Transverse colon (tissue), 4 donors: ENCODE results near the gene RIPOR3. TPM values are rescaled to one million over a fixed set of nuclear protein-coding genes. Genes with fewer than 3 reads are reported as not detected.
A peak's percentile ranks its signal among the peaks of the same experiment; 100 is the strongest.

Source experiments
- DNase-seq: peaks from one replicate; pipeline ENCODE4 v3.0.0-alpha.2; 2019
- H3K27ac ChIP-seq, 4 donors: fragments of 200-600 bp; sonication (generic); 2 replicates each; pipeline ENCODE4 v1.5.1; 2016 to 2018; ENCODE audit warnings: inconsistent platforms in 4 of 4
- H3K27me3 ChIP-seq: fragments of 200-600 bp; sonication (generic); 2 replicates; pipeline ENCODE4 v1.5.1; 2017; ENCODE audit warnings: inconsistent platforms
- H3K36me3 ChIP-seq, 4 donors: fragments of 200-600 bp; sonication (generic); 2 replicates each; pipeline ENCODE4 v1.5.1; 2017 to 2019; ENCODE audit warnings: inconsistent platforms in 4 of 4
- H3K4me1 ChIP-seq, 4 donors: fragments of 200-600 bp; sonication (generic); 2 replicates each; pipeline ENCODE4 v1.5.1; 2017 to 2020; ENCODE audit warnings: inconsistent platforms in 4 of 4
- H3K4me3 ChIP-seq, 4 donors: fragments of 200-600 bp; sonication (generic); 1 replicate in 1 of 4; 2 replicates in 3 of 4; pipeline versions ENCODE4 v1.5.1 to v1.6.1; 2017 to 2019; ENCODE audit warnings: inconsistent platforms in 4 of 4
- H3K9me3 ChIP-seq, 2 donors: fragments of 200-600 bp; sonication (generic); 2 replicates each; pipeline ENCODE4 v1.5.1; 2017 to 2019; ENCODE audit warnings: inconsistent platforms in 2 of 2
- CTCF ChIP-seq, 5 experiments: fragments of 200-600 bp in 3 of 5; fragments of 450-650 bp in 2 of 5; sonication (generic) in 3 of 5; IDR thresholded peaks; 1 replicate in 2 of 5; 2 replicates in 3 of 5; pipeline ENCODE4 v1.5.1; 2016 to 2017; ENCODE audit warnings: antibody characterized with exemption in 5 of 5, inconsistent platforms in 3 of 5, mild to moderate bottlenecking in 2 of 5, moderate library complexity in 1 of 5
- EP300 ChIP-seq: sonication (generic); formaldehyde crosslinking; IDR thresholded peaks from one replicate; pipeline ENCODE4 v1.6.1; 2017; ENCODE audit warnings: antibody characterized with exemption, low read depth
- POLR2A ChIP-seq: fragments of 450-650 bp; IDR thresholded peaks from one replicate; pipeline ENCODE4 v1.6.1; 2016; ENCODE audit warnings: antibody characterized with exemption, mild to moderate bottlenecking, moderate library complexity
- POLR2AphosphoS5 ChIP-seq, 3 donors: sonication (generic); formaldehyde crosslinking; IDR thresholded peaks; one replicate each; pipeline ENCODE4 v1.6.1; 2016; ENCODE audit warnings: antibody characterized with exemption in 3 of 3
- WGBS, 2 donors: methylation state at CpG; one replicate each; pipeline ENCODE4 v1.1.5; 2018; ENCODE audit warnings: low coverage in 1 of 2; 5-methylcytosine and 5-hydroxymethylcytosine counted together
- in situ Hi-C, 4 donors: fragments of 200-750 bp; cut with MboI; loops; one replicate each; pipeline versions ENCODE4 v1.15.0 to v1.15.1; 2017; ENCODE audit warnings: low sequenced_read_pairs in 3 of 4, low pct_ligation_motif_present in 1 of 4, low pct_unique_long_range_greater_than_20kb in 1 of 4
- intact Hi-C: fragments of 100-400 bp; cut with DNase I; formaldehyde crosslinking; loops from one replicate; pipeline ENCODE4 v1.15.1; 2023; ENCODE audit warnings: low total_unique reads
- total RNA-seq, 4 donors: library from RNA; depleted of rRNA; stranded (reverse); fragments of >200 nt; gene quantifications; one replicate each; pipeline ENCODE4 v1.1.0, GENCODE V29; 2016

Gene RIPOR3
- 10 to 100 TPM in 1 of 4 donors, 1 to 10 TPM in 3; 4.6 to 15.7 (median 8.7) TPM for total RNA-seq

GRCh38 chr20:50690650-50691572 lies at the start of gene RIPOR3:
TSS of gene RIPOR3 (minus strand) at chr20:50691542. CDS start at chr20:50691128, 414 bp downstream.
- no peak for DNase-seq
- in situ Hi-C loops: no loop called here
- intact Hi-C loops: no loop called here
- TF ChIP-seq EP300 (no peak), CTCF (IDR thresholded peaks at IDR 0.05) (no peak), POLR2AphosphoS5 (IDR thresholded peaks at IDR 0.05) (no peak), POLR2A (no peak)
- no peaks in the 10 kb centered on the region for H3K9me3 ChIP-seq
- peak within 1 kb of the TSS; percentile 70 to 78 (median 74) for H3K27ac ChIP-seq
- H3K4me1 ChIP-seq: peaks cover 0 to 18% (median 6%) of the 10 kb centered on the region in 4 donors
- peak within 1 kb of the TSS in 3 of 4 donors; percentile 24 to 53 (median 32) for H3K4me3 ChIP-seq
- H3K27me3 ChIP-seq: peaks cover 32% of the 10 kb centered on the region
- H3K36me3 ChIP-seq: no peaks in the 10 kb centered on the region
- WGBS, 2 donors: 45 to 53% methylated on average over 3 to 36 of the region's 42 CpGs

GRCh38 chr20:50737352-50737751 lies 46.0 kb upstream of the RIPOR3 start:
- peaks cover 0 to 38% (median 9%) of the 10 kb centered on the region in 4 donors for H3K4me1 ChIP-seq
- H3K9me3 ChIP-seq: no peaks in the 10 kb centered on the region
- no peak overlapping the region for H3K4me3 ChIP-seq
- in situ Hi-C loops (loop anchor here in 3 of 4 donors (25.0 kb wide), 2 partner anchors 250 to 550 kb away; partner anchors contain the start of gene CEBPB (in 1 of the 3)), intact Hi-C loops (no loop called here)
- no peaks in the 10 kb centered on the region for H3K36me3 ChIP-seq
- DNase-seq: no peak
- H3K27me3 ChIP-seq: no peaks in the 10 kb centered on the region
- 88% methylated on average over 3 to 4 of the region's 4 CpGs for WGBS, 2 donors
- no peak overlapping the region for H3K27ac ChIP-seq
- TF ChIP-seq POLR2A: no peak
- TF ChIP-seq POLR2AphosphoS5 (IDR thresholded peaks at IDR 0.05): no peak
- TF ChIP-seq CTCF (IDR thresholded peaks at IDR 0.05): no peak
- no peak for TF ChIP-seq EP300

- in situ Hi-C loops: loop anchor here in 3 of 4 donors (25.0 kb wide), 2 partner anchors 249 to 549 kb away; partner anchors contain the start of gene CEBPB (in 1 of the 3)
Measured at GRCh38 chr20:50735813-50736212, 44.5 kb upstream of the RIPOR3 start.

More at GRCh38 chr20:50735813-50736212, 44.5 kb upstream of the RIPOR3 start:
- Histone ChIP-seq H3K9me3 (no peaks in the 10 kb centered on the region), H3K36me3 (no peaks in the 10 kb centered on the region), H3K4me3 (no peak overlapping the region), H3K27me3 (no peaks in the 10 kb centered on the region), H3K4me1 (peaks cover 0 to 34% (median 12%) of the 10 kb centered on the region in 4 donors), H3K27ac (peak overlapping the region in 3 of 4 donors; percentile 25 to 52 (median 26))
- DNase-seq: no peak
- no peak for TF ChIP-seq EP300
- TF ChIP-seq POLR2AphosphoS5 (IDR thresholded peaks at IDR 0.05): peak in 1 of 3 donors; percentile 44
- no peak for TF ChIP-seq CTCF (IDR thresholded peaks at IDR 0.05)
- no peak for TF ChIP-seq POLR2A
- intact Hi-C loops: no loop called here
